ENCODE results near the gene R3HDML. TPM values are rescaled to one million over a fixed set of nuclear protein-coding genes. Genes with fewer than 3 reads are reported as not detected.

R3HDML gene
- total RNA-seq, 1 donor from 2014 or later: not detected

- Mint-ChIP-seq H3K36me3 (ENCODE audit: unreplicated experiment) (no peaks in the 10 kb centered on the region), H3K27me3 (ENCODE audit: unreplicated experiment) (peaks cover 2% of the 10 kb centered on the region), H3K4me1 (ENCODE audit: low read depth, unreplicated experiment) (no peaks in the 10 kb centered on the region), H3K9me3 (ENCODE audit: unreplicated experiment) (peaks cover 2% of the 10 kb centered on the region), H3K27ac (ENCODE audit: unreplicated experiment) (no peak overlapping the region), H3K4me3 (ENCODE audit: unreplicated experiment) (no peak overlapping the region)
- TF ChIP-seq CTCF (IDR thresholded peaks at IDR 0.05; ENCODE audit: partially characterized antibody, unreplicated experiment): no peak
- no peak for DNase-seq
Observed at GRCh38 chr20:44356353-44356723, 19.5 kb downstream of the R3HDML start.

- Mint-ChIP-seq H3K4me1 (ENCODE audit: low read depth, unreplicated experiment) (no peaks in the 10 kb centered on the region), H3K9me3 (ENCODE audit: unreplicated experiment) (peaks cover 2% of the 10 kb centered on the region), H3K4me3 (ENCODE audit: unreplicated experiment) (no peak overlapping the region), H3K36me3 (ENCODE audit: unreplicated experiment) (no peaks in the 10 kb centered on the region), H3K27ac (ENCODE audit: unreplicated experiment) (no peak overlapping the region), H3K27me3 (ENCODE audit: unreplicated experiment) (peaks cover 5% of the 10 kb centered on the region)
- no peak for DNase-seq
- no peak for TF ChIP-seq CTCF (IDR thresholded peaks at IDR 0.05; ENCODE audit: partially characterized antibody, unreplicated experiment)
Observed at GRCh38 chr20:44357020-44357419, 20.2 kb downstream of the R3HDML start.

- H3K9me3 Mint-ChIP-seq (ENCODE audit: unreplicated experiment): peaks cover 2% of the 10 kb centered on the region
- DNase-seq: no peak
- no peak overlapping the region for H3K4me3 Mint-ChIP-seq (ENCODE audit: unreplicated experiment)
- peaks cover 3% of the 10 kb centered on the region for H3K27me3 Mint-ChIP-seq (ENCODE audit: unreplicated experiment)
- no peak for TF ChIP-seq CTCF (IDR thresholded peaks at IDR 0.05; ENCODE audit: partially characterized antibody, unreplicated experiment)
- no peaks in the 10 kb centered on the region for H3K4me1 Mint-ChIP-seq (ENCODE audit: low read depth, unreplicated experiment)
- no peaks in the 10 kb centered on the region for H3K36me3 Mint-ChIP-seq (ENCODE audit: unreplicated experiment)
- H3K27ac Mint-ChIP-seq (ENCODE audit: unreplicated experiment): no peak overlapping the region
Observed at GRCh38 chr20:44357555-44358125, 20.8 kb downstream of the R3HDML start.

GRCh38 chr20:44358776-44359175, 21.9 kb downstream of the R3HDML start:
- no peaks in the 10 kb centered on the region for H3K4me1 Mint-ChIP-seq (ENCODE audit: low read depth, unreplicated experiment)
- no peak for DNase-seq
- no peaks in the 10 kb centered on the region for H3K36me3 Mint-ChIP-seq (ENCODE audit: unreplicated experiment)
- H3K9me3 Mint-ChIP-seq (ENCODE audit: unreplicated experiment): peaks cover 2% of the 10 kb centered on the region
- no peak overlapping the region for H3K4me3 Mint-ChIP-seq (ENCODE audit: unreplicated experiment)
- no peak overlapping the region for H3K27ac Mint-ChIP-seq (ENCODE audit: unreplicated experiment)
- peaks cover 3% of the 10 kb centered on the region for H3K27me3 Mint-ChIP-seq (ENCODE audit: unreplicated experiment)
- no peak for TF ChIP-seq CTCF (IDR thresholded peaks at IDR 0.05; ENCODE audit: partially characterized antibody, unreplicated experiment)

GRCh38 chr20:44360221-44360620, 23.4 kb downstream of the R3HDML start:
- no peak for TF ChIP-seq CTCF (IDR thresholded peaks at IDR 0.05; ENCODE audit: partially characterized antibody, unreplicated experiment)
- Mint-ChIP-seq H3K4me3 (ENCODE audit: unreplicated experiment) (no peak overlapping the region), H3K9me3 (ENCODE audit: unreplicated experiment) (no peaks in the 10 kb centered on the region), H3K36me3 (ENCODE audit: unreplicated experiment) (no peaks in the 10 kb centered on the region), H3K4me1 (ENCODE audit: low read depth, unreplicated experiment) (no peaks in the 10 kb centered on the region), H3K27ac (ENCODE audit: unreplicated experiment) (no peak overlapping the region), H3K27me3 (ENCODE audit: unreplicated experiment) (peaks cover 3% of the 10 kb centered on the region)
- no peak for DNase-seq
